Right lobe of liver (tissue), 6 donors: ENCODE data around the gene MYO5B. TPM values are rescaled to one million over a fixed set of nuclear protein-coding genes. Genes with fewer than 3 reads are reported as not detected.

Source experiments
- ATAC-seq, 4 donors: fragments of 200-7000 bp; cut with Tn5 transposase; one replicate each; pipeline ENCODE4 v1.9.1; 2020; ENCODE audit warnings: mild to moderate bottlenecking in 4 of 4, moderate library complexity in 4 of 4
- DNase-seq, 3 donors: peaks; one replicate each; pipeline ENCODE4 v3.0.0-alpha.2; 2020
- H3K27ac ChIP-seq, 3 donors: fragments of 200-600 bp; one replicate each; pipeline ENCODE4 v1.8.0; 2022
- H3K27me3 ChIP-seq, 2 donors: fragments of 200-600 bp; one replicate each; pipeline ENCODE4 v1.8.0; 2022
- H3K36me3 ChIP-seq, 4 donors: fragments of 200-600 bp; sonication (generic) in 1 of 4; one replicate each; pipeline versions ENCODE4 v1.5.1 to v1.8.0; 2017 to 2022; ENCODE audit warnings: control low read depth in 1 of 4
- H3K4me1 ChIP-seq, 4 donors: fragments of 200-600 bp; sonication (generic) in 1 of 4; one replicate each; pipeline versions ENCODE4 v1.5.1 to v1.8.0; 2017 to 2022; ENCODE audit warnings: control low read depth in 1 of 4
- H3K4me3 ChIP-seq, 3 donors: fragments of 200-600 bp; one replicate each; pipeline ENCODE4 v1.8.0; 2022
- H3K9me3 ChIP-seq, 4 donors: fragments of 200-600 bp; sonication (generic) in 1 of 4; one replicate each; pipeline versions ENCODE4 v1.5.1 to v1.8.0; 2017 to 2022; ENCODE audit warnings: control low read depth in 1 of 4
- POLR2A ChIP-seq: fragments of 450-650 bp; IDR thresholded peaks from one replicate; pipeline ENCODE4 v1.6.1; 2017; ENCODE audit warnings: antibody characterized with exemption, mild to moderate bottlenecking
- WGBS: methylation state at CpG from one replicate; pipeline ENCODE4 v1.1.6; 2018; ENCODE audit warnings: low coverage, low lambda C conversion rate; ENCODE audit not compliant: insufficient coverage; ENCODE audit errors: missing lambda C conversion rate; 5-methylcytosine and 5-hydroxymethylcytosine counted together
- intact Hi-C, 2 donors: fragments of 100-400 bp; cut with DNase I; formaldehyde crosslinking; loops; one replicate each; pipeline versions ENCODE4 v1.11.2 to v1.14.1; 2022
- total RNA-seq, 6 experiments: library from RNA; depleted of rRNA in 2 of 6; stranded (reverse); fragments of >200 nt in 2 of 6; fragmentation: NEBNext Ultra II Directional in 3 of 6; extraction: Animal tissue kit (Norgen Biotek cat#: 25700) in 3 of 6; gene quantifications; one replicate each; pipeline versions ENCODE4 v1.1.0 to v1.2.4, GENCODE V29; 2016 to 2023
- TF ChIP-seq, protein P1 (sequence below), 4 donors: fragments of 200-600 bp in 3 of 4; fragments of 450-650 bp in 1 of 4; IDR thresholded peaks; one replicate each; pipeline versions ENCODE4 v1.5.1 to v1.8.0; 2016 to 2022; ENCODE audit warnings: antibody characterized with exemption in 4 of 4, mild to moderate bottlenecking in 2 of 4
- donor health status: DM: no; HTN: yes; CAD: no.
- donor health status: DM: no; HTN: no; CAD: no.
- donor health status: DM: no; HTN: no; CAD: no.
- donor health status: DM: no; HTN: yes; CAD: no.
- donor health status: DM: no; HTN: yes; CAD: no.

Gene MYO5B
- total RNA-seq, 6 experiments from 2014 or later = 13.4 to 25.1 (median 16.6) TPM

DNA sequence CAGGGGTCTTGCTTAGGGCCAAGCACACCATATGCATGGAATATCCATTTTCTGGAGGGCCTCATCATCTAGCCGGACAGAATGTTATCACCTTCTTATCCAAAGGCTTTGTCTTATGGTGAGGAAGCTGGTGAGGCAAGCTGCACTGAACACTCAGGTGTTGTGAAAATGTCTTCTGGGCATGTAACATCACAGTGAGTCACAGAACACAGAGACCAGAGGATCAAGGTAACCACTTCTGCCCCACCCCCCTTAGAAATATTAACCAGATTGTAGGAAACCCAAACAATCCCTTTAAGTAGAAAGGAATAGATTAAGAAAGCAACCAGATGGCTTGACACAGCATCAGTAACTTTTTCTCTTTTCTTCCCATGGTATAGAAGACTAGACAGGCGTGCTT is 51.1 kb downstream of the MYO5B start:
- H3K9me3 ChIP-seq = no peaks in the 10 kb centered on the region
- no peaks in the 10 kb centered on the region for H3K36me3 ChIP-seq
- H3K4me3 ChIP-seq = no peak overlapping the region
- no peak for TF ChIP-seq POLR2A
- TF ChIP-seq, protein P1, sequence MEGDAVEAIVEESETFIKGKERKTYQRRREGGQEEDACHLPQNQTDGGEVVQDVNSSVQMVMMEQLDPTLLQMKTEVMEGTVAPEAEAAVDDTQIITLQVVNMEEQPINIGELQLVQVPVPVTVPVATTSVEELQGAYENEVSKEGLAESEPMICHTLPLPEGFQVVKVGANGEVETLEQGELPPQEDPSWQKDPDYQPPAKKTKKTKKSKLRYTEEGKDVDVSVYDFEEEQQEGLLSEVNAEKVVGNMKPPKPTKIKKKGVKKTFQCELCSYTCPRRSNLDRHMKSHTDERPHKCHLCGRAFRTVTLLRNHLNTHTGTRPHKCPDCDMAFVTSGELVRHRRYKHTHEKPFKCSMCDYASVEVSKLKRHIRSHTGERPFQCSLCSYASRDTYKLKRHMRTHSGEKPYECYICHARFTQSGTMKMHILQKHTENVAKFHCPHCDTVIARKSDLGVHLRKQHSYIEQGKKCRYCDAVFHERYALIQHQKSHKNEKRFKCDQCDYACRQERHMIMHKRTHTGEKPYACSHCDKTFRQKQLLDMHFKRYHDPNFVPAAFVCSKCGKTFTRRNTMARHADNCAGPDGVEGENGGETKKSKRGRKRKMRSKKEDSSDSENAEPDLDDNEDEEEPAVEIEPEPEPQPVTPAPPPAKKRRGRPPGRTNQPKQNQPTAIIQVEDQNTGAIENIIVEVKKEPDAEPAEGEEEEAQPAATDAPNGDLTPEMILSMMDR (IDR thresholded peaks at IDR 0.05) = no peak
- WGBS = 100% methylated on average over 1 of the region's 2 CpGs
- H3K4me1 ChIP-seq = no peaks in the 10 kb centered on the region
- no peak overlapping the region for H3K27ac ChIP-seq
- H3K27me3 ChIP-seq = no peaks in the 10 kb centered on the region
- DNase-seq (no peak), ATAC-seq (peak in 1 of 4 donors; percentile 77)
- intact Hi-C loops = no loop called here

DNA sequence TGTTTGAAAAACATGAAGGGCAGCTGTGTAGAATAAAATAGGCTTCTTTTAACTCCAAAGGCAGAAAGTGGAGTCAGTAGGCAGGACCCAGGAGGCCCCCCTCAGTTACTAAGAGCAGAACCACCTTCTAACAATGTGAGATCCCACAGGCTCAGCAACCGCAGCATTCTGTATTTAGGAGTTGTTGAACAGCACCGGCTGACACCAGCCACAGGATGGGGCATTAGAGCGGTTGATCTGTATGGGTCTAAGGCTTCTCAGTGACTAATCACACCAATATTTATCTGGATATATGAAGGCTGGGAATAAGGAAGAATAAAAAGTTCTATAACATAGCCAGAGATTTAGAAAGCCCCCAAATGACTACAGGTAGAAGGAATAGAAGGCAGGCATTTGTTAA is 51.7 kb downstream of the MYO5B start:
- H3K4me1 ChIP-seq = no peaks in the 10 kb centered on the region
- H3K9me3 ChIP-seq = no peaks in the 10 kb centered on the region
- ATAC-seq = no peak
- H3K27me3 ChIP-seq = no peaks in the 10 kb centered on the region
- TF ChIP-seq POLR2A = no peak
- TF ChIP-seq, protein P1 (IDR thresholded peaks at IDR 0.05) = no peak
- 59% methylated on average over 3 of the region's 3 CpGs for WGBS
- intact Hi-C loops = no loop called here
- no peak overlapping the region for H3K4me3 ChIP-seq
- H3K27ac ChIP-seq = no peak overlapping the region
- no peak for DNase-seq
- no peaks in the 10 kb centered on the region for H3K36me3 ChIP-seq

DNA sequence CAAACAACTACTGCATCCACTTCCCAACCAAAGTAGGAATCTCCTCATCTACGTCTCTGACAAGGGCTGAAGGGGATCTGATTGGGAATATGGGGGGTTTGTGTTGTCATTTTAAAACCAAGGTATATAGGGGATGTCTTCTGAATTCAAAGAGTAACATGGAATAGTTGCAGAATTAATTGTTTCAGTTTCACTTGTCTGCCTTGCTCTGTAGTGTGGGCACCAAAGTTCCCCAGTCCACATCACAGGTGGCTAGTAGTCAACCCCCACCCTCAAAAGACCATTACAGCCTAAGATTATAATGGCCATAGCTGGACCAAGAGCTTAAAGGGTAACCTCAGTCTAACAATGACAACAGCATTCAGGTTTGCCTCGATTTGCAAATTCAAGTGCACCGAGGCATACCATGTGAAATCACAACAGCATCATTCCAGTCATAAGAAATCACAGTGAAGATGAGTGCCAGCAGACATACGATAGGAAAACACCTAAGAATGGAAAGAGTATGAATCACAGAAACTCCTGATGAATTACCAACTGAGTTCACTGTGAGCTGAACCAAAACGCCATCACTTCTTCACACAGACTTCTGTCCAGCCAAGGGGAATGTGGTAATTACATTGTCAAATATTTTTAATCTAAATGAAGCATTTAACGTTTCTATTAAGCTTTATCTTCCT is 52.4 kb downstream of the MYO5B start:
- TF ChIP-seq, protein P1 (IDR thresholded peaks at IDR 0.05) = no peak
- TF ChIP-seq POLR2A = no peak
- DNase-seq (no peak), ATAC-seq (no peak)
- Histone ChIP-seq H3K4me3 (no peak overlapping the region), H3K4me1 (no peaks in the 10 kb centered on the region), H3K36me3 (no peaks in the 10 kb centered on the region), H3K27ac (no peak overlapping the region), H3K27me3 (no peaks in the 10 kb centered on the region), H3K9me3 (no peaks in the 10 kb centered on the region)
- intact Hi-C loops = no loop called here
- WGBS = 71% methylated on average over 6 of the region's 6 CpGs

DNA sequence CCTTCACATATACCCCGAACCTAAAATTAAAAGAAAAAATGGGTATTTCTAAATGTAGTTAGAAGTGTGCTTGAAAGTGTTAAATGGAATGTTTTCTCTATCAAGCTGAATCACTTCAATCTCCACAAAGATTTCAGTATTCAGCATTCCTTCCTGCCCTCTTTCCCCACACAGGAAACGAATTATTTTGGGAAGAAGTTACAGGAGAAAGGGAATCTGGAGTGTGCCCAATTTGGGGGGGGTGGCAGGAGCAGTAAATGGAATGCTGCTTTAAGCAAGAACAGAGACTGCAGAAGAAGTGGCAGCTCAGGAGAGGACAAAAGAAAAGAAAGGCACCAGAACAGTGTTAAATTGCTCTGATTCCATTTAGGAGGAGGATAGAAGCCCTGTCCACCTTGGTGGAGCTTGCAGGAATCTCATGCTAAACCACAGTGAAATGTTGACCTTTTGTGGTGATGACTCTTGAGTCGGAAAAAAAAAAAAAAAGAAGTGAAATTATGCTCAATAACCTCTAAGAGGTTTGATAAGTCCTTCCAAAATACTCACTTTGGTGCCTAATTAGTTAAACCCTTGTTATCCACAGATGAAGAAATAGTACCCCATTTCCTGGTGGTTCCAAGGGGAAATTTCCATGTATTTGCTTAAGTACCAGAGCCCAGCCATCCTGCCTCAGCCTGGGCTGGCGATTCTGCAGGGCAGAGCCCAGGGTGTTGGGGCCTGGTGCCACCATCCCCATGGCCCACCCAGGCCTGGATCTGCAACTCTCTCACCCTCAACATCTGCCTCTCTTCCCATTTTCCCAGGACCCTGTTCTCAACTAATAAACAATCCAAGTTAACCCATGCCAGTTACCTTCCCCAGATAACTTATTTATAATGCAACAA is 56.5 kb downstream of the MYO5B start:
- WGBS = 51% methylated on average over 3 of the region's 4 CpGs
- no peak for TF ChIP-seq POLR2A
- TF ChIP-seq, protein P1 (IDR thresholded peaks at IDR 0.05) = no peak
- Histone ChIP-seq H3K36me3 (no peaks in the 10 kb centered on the region), H3K9me3 (no peaks in the 10 kb centered on the region), H3K27me3 (no peaks in the 10 kb centered on the region), H3K4me3 (no peak overlapping the region), H3K27ac (no peak overlapping the region), H3K4me1 (no peaks in the 10 kb centered on the region)
- intact Hi-C loops = no loop called here
- ATAC-seq = no peak
- DNase-seq = no peak
